Parathyroid adenoma (tissue), 2 donors: ENCODE results near the gene VPS4B.

Experiments used
- H2AFZ ChIP-seq: fragments of 300-600 bp; sonication (generic); one replicate; pipeline ENCODE4 v1.7.0; 2017; ENCODE audit warnings: antibody characterized with exemption, mild to moderate bottlenecking
- H3K27ac ChIP-seq: fragments of 300-600 bp; sonication (generic); one replicate; pipeline ENCODE4 v1.7.0; 2017
- H3K27me3 ChIP-seq: fragments of 300-600 bp; sonication (generic); one replicate; pipeline ENCODE4 v1.7.0; 2017; ENCODE audit warnings: low read length; ENCODE audit not compliant: control insufficient read depth, insufficient read depth
- H3K36me3 ChIP-seq: fragments of 300-600 bp; sonication (generic); one replicate; pipeline ENCODE4 v1.7.0; 2017; ENCODE audit warnings: low read length; ENCODE audit not compliant: control insufficient read depth, insufficient read depth
- H3K4me1 ChIP-seq: fragments of 300-600 bp; sonication (generic); one replicate; pipeline ENCODE4 v1.7.0; 2017; ENCODE audit warnings: control low read depth
- H3K4me2 ChIP-seq: fragments of 300-600 bp; sonication (generic); one replicate; pipeline ENCODE4 v1.7.0; 2017; ENCODE audit warnings: low read length
- H3K4me3 ChIP-seq: fragments of 300-600 bp; sonication (generic); one replicate; pipeline ENCODE4 v1.7.0; 2017; ENCODE audit warnings: low read depth, low read length
- H3K79me2 ChIP-seq: fragments of 300-600 bp; sonication (generic); one replicate; pipeline ENCODE4 v1.7.0; 2017; ENCODE audit warnings: control low read depth
- H3K9ac ChIP-seq: fragments of 300-600 bp; sonication (generic); one replicate; pipeline ENCODE4 v1.7.0; 2017; ENCODE audit warnings: mild to moderate bottlenecking
- H3K9me3 ChIP-seq: fragments of 300-600 bp; sonication (generic); one replicate; pipeline ENCODE4 v1.7.0; 2017; ENCODE audit warnings: low read length; ENCODE audit not compliant: control insufficient read depth
- TF ChIP-seq, protein P1 (sequence below): fragments of 300-600 bp; sonication (generic); IDR thresholded peaks from one replicate; pipeline ENCODE4 v1.7.0; 2017; ENCODE audit warnings: antibody characterized with exemption, mild to moderate bottlenecking
- donor health status: primary hyperparathyroidism.

The VPS4B gene

DNA sequence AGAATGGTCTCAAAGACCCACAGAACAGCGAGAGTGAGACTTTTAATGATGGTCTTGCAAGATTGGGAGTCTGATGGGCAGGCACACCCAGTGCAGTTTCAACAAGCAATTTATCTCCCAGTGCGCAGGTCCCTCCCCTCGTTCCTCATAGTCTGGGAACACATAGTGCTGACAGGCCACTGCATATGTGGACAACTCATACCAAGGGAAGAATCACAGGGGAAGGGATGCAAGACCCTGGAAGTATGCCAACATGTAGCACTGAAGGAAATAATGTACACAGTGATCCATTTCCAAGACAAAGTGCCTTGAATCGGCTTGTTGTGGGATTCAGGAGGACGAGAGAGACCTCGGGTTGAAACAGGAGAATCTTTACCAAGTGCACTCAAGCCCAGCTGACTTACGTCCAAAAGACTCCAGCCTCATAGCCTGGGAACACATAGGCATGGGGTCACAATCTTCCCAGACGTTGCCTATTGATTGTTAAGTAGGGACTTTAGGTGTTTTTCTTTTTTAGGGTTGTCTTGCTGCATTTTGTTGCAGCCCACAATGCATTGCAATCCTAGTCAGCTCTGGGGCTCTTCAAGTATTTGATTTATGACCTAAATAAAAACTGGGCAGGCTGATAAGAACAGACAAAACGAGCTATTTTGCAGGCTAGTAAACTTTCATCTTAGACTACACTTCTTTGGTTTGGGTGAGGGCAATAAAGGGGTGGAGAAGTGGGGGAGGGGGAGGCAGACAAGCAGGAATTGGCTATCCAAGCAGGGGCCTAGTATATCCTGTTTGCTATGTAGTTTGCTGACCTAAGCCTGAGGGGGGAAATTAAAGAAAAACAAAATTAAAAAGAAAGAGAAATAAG, 29.8 kb upstream of the VPS4B start:
- H3K79me2 ChIP-seq, result no peaks in the 10 kb centered on the region
- H3K4me3 ChIP-seq, result no peak overlapping the region
- H3K27ac ChIP-seq, result no peak overlapping the region
- no peaks in the 10 kb centered on the region for H3K9me3 ChIP-seq
- no peaks in the 10 kb centered on the region for H3K27me3 ChIP-seq
- no peaks in the 10 kb centered on the region for H3K4me1 ChIP-seq
- H3K9ac ChIP-seq, result no peak overlapping the region
- H3K36me3 ChIP-seq, result no peaks in the 10 kb centered on the region
- no peak overlapping the region for H3K4me2 ChIP-seq
- no peak overlapping the region for H2AFZ ChIP-seq
- TF ChIP-seq, protein P1, sequence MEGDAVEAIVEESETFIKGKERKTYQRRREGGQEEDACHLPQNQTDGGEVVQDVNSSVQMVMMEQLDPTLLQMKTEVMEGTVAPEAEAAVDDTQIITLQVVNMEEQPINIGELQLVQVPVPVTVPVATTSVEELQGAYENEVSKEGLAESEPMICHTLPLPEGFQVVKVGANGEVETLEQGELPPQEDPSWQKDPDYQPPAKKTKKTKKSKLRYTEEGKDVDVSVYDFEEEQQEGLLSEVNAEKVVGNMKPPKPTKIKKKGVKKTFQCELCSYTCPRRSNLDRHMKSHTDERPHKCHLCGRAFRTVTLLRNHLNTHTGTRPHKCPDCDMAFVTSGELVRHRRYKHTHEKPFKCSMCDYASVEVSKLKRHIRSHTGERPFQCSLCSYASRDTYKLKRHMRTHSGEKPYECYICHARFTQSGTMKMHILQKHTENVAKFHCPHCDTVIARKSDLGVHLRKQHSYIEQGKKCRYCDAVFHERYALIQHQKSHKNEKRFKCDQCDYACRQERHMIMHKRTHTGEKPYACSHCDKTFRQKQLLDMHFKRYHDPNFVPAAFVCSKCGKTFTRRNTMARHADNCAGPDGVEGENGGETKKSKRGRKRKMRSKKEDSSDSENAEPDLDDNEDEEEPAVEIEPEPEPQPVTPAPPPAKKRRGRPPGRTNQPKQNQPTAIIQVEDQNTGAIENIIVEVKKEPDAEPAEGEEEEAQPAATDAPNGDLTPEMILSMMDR, result no peak

DNA sequence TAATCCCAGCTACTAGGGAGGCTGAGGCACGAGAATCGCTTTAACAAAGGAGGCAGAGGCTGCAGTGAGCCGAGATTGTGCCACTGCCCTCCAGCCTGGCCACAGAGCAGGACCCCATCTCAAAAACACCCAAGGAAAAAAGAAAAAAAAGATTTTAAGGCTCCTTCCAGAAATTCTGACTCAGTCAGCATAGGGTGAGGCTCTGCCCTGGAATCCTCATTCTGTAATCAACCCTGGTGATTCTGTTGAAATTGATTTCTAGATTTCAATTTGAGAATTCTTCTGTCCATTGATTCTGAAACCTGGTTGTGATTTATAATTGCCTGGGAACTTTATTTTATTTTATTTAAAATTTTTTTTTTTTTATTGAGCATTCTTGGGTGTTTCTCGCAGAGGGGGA, 27.1 kb upstream of the VPS4B start:
- Histone ChIP-seq H3K27ac (no peak overlapping the region), H3K79me2 (no peaks in the 10 kb centered on the region), H3K4me2 (no peak overlapping the region), H3K9ac (no peak overlapping the region), H3K4me3 (no peak overlapping the region), H3K9me3 (no peaks in the 10 kb centered on the region), H3K36me3 (no peaks in the 10 kb centered on the region), H3K27me3 (no peaks in the 10 kb centered on the region), H2AFZ (no peak overlapping the region), H3K4me1 (no peaks in the 10 kb centered on the region)
- TF ChIP-seq, protein P1, result no peak

DNA sequence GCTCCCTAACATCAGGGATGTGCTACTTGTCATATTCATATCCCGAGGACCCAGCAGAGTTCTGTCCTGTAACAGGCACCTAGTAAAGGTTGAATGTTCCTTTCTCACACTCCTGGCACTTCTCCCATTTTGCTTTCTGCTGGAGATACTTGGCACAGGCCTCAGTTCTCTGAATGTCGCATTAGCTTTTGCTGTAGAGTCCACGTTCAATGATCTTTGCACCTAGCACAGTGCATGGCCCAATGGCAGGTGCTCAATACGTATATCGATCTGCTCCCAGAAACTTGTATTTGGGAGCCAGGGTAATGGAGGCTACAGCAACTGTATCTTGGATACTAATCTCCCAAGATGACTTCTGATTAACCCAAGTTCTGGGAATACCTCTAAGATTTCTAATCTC, 24.8 kb upstream of the VPS4B start:
- Histone ChIP-seq H3K9me3 (no peaks in the 10 kb centered on the region), H3K36me3 (no peaks in the 10 kb centered on the region)

DNA sequence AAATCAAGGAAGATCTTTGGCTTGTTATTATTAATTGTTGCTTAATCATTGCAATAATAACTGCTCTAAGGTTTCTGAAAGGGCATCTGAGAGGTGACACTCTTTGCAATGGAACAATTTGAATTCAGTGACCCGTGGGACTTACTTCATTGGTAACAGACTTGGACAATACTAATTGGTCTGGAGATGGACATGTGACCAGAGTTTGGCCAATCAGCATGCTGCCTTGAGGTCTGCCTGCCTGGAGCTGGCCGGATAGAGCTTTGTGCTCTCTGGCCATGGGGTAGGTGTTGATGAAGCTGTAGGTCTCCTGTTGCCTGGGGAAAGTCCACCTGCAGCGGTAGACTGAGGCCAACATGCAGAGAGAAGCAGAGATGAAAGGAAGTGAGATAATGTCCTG, 24.0 kb upstream of the VPS4B start:
- Histone ChIP-seq H3K4me2 (no peak overlapping the region), H3K79me2 (no peaks in the 10 kb centered on the region), H3K9me3 (no peaks in the 10 kb centered on the region), H3K9ac (no peak overlapping the region), H3K27ac (no peak overlapping the region), H2AFZ (no peak overlapping the region), H3K4me1 (no peaks in the 10 kb centered on the region), H3K4me3 (no peak overlapping the region), H3K36me3 (no peaks in the 10 kb centered on the region), H3K27me3 (no peaks in the 10 kb centered on the region)
- TF ChIP-seq, protein P1, result no peak

More for the DNA sequence above, 24.8 kb upstream of the VPS4B start:
- TF ChIP-seq, protein P1, result no peak
- Histone ChIP-seq H3K9ac (no peak overlapping the region), H2AFZ (no peak overlapping the region), H3K4me3 (no peak overlapping the region), H3K79me2 (no peaks in the 10 kb centered on the region), H3K4me1 (no peaks in the 10 kb centered on the region), H3K27ac (no peak overlapping the region), H3K27me3 (no peaks in the 10 kb centered on the region), H3K4me2 (no peak overlapping the region)

DNA sequence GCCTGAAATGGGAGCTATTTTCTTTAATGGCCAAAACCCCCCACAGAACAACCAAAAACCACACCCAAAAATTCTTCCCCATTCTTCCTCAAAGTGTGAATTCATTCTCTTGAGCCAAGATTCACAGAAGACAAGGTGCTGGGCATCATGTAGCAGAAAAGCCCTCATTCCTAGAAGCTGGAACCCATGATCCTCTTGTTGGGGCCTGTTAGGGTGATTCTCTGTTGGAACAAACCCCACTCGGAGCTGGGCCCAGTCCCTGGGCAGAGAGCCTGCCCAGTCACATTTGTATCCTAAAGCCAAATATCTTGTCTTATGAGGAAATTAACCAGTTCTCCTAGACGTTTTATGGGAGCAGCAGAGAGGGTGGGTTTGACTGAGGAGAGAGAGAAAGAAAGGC, 22.8 kb upstream of the VPS4B start:
- Histone ChIP-seq H3K36me3 (no peaks in the 10 kb centered on the region), H3K4me1 (no peaks in the 10 kb centered on the region), H2AFZ (no peak overlapping the region), H3K4me2 (no peak overlapping the region), H3K4me3 (no peak overlapping the region), H3K9me3 (no peaks in the 10 kb centered on the region), H3K9ac (no peak overlapping the region), H3K27ac (no peak overlapping the region), H3K79me2 (no peaks in the 10 kb centered on the region), H3K27me3 (no peaks in the 10 kb centered on the region)
- TF ChIP-seq, protein P1, result no peak
